ENCODE measurements around the gene CHRNA10.

CHRNA10 gene

GRCh38 chr11:3671334-3672254 lies at the start of gene CHRNA10:
CHRNA10 (minus strand) TSS chr11:3671384; CDS start chr11:3671312, 72 bp downstream.
- in situ Hi-C loops (cut with MboI; ENCODE audit: low sequenced_read_pairs, unreplicated experiment) = no loop called here
- no peak for DNase-seq (ENCODE audit: low spot score)
- TF ChIP-seq CTCF (IDR thresholded peaks at IDR 0.05; ENCODE audit: borderline replicate concordance, control extremely low read depth, extremely low read depth, insufficient read depth, missing control alignments) = no peak

GRCh38 chr11:3712274-3712673 lies 41.1 kb upstream of the CHRNA10 start:
- DNase-seq (ENCODE audit: low spot score) = no peak
- TF ChIP-seq CTCF (IDR thresholded peaks at IDR 0.05; ENCODE audit: borderline replicate concordance, control extremely low read depth, extremely low read depth, insufficient read depth, missing control alignments) = no peak
- in situ Hi-C loops (cut with MboI; ENCODE audit: low sequenced_read_pairs, unreplicated experiment) = no loop called here

GRCh38 chr11:3710485-3711259 lies 39.5 kb upstream of the CHRNA10 start:
- no peak for TF ChIP-seq CTCF (IDR thresholded peaks at IDR 0.05; ENCODE audit: borderline replicate concordance, control extremely low read depth, extremely low read depth, insufficient read depth, missing control alignments)
- in situ Hi-C loops (cut with MboI; ENCODE audit: low sequenced_read_pairs, unreplicated experiment) = no loop called here
- no peak for DNase-seq (ENCODE audit: low spot score)

GRCh38 chr11:3709977-3710376 lies 38.8 kb upstream of the CHRNA10 start:
- in situ Hi-C loops (cut with MboI; ENCODE audit: low sequenced_read_pairs, unreplicated experiment) = no loop called here
- no peak for DNase-seq (ENCODE audit: low spot score)
- TF ChIP-seq CTCF (IDR thresholded peaks at IDR 0.05; ENCODE audit: borderline replicate concordance, control extremely low read depth, extremely low read depth, insufficient read depth, missing control alignments) = no peak

- no peak for DNase-seq (ENCODE audit: low spot score)
- no peak for TF ChIP-seq CTCF (IDR thresholded peaks at IDR 0.05; ENCODE audit: borderline replicate concordance, control extremely low read depth, extremely low read depth, insufficient read depth, missing control alignments)
- in situ Hi-C loops (cut with MboI; ENCODE audit: low sequenced_read_pairs, unreplicated experiment) = no loop called here
Measured at GRCh38 chr11:3707176-3707575, 36.0 kb upstream of the CHRNA10 start.

- in situ Hi-C loops (cut with MboI; ENCODE audit: low sequenced_read_pairs, unreplicated experiment) = no loop called here
- DNase-seq (ENCODE audit: low spot score) = no peak
- TF ChIP-seq CTCF (IDR thresholded peaks at IDR 0.05; ENCODE audit: borderline replicate concordance, control extremely low read depth, extremely low read depth, insufficient read depth, missing control alignments) = no peak
Measured at GRCh38 chr11:3703383-3703782, 32.2 kb upstream of the CHRNA10 start.

Data from GM13976 (cell line).